Activated CD8-positive, alpha-beta T cell treated with anti-CD3 and anti-CD28 coated beads for 36 hours (primary cell): ENCODE results near the gene GPN2. TPM values are rescaled to one million over a fixed set of nuclear protein-coding genes. Genes with fewer than 3 reads are reported as not detected.

Source experiments
- ATAC-seq: fragments of 200-7000 bp; cut with Tn5 transposase; one replicate; pipeline ENCODE4 v1.10.0; 2021; ENCODE audit warnings: mild to moderate bottlenecking, moderate library complexity
- CTCF ChIA-PET: fragments of 350-600 bp; sonication (Branson Sonifier 250); formaldehyde crosslinking; loops from one replicate; lab custom pipeline; 2021; ENCODE audit warnings: antibody characterized with exemption; lab: Charles Lee
- POLR2A ChIA-PET: fragments of 350-600 bp; sonication (Branson Sonifier 250); formaldehyde crosslinking; loops from one replicate; lab custom pipeline; 2021; ENCODE audit warnings: antibody characterized with exemption; lab: Charles Lee
- DNase-seq: peaks from one replicate; pipeline ENCODE4 v3.0.0-alpha.2; 2020
- H3K27ac Mint-ChIP-seq: one replicate; pipeline ENCODE4 v1.8.0; 2021; ENCODE audit warnings: mild to moderate bottlenecking, mixed read lengths
- H3K27me3 Mint-ChIP-seq: one replicate; pipeline ENCODE4 v1.8.0; 2021; ENCODE audit warnings: mixed read lengths
- H3K36me3 Mint-ChIP-seq: one replicate; pipeline ENCODE4 v1.8.0; 2021; ENCODE audit warnings: low read depth, mixed read lengths
- H3K4me1 Mint-ChIP-seq: one replicate; pipeline ENCODE4 v1.8.0; 2021; ENCODE audit warnings: low read depth, mixed read lengths
- H3K4me3 Mint-ChIP-seq: one replicate; pipeline ENCODE4 v1.8.0; 2021; ENCODE audit warnings: mild to moderate bottlenecking, moderate library complexity, mixed read lengths
- H3K9me3 Mint-ChIP-seq: one replicate; pipeline ENCODE4 v1.8.0; 2021; ENCODE audit warnings: mixed read lengths
- CTCF ChIP-seq: fragments of 200-600 bp; IDR thresholded peaks from one replicate; pipeline ENCODE4 v1.8.0; 2022; ENCODE audit warnings: antibody characterized with exemption, mild to moderate bottlenecking
- intact Hi-C: fragments of 100-400 bp; cut with micrococcal nuclease; formaldehyde crosslinking; loops from one replicate; pipeline ENCODE4 v1.10.0; 2022
- total RNA-seq, 2 experiments: library from RNA; stranded (reverse); gene quantifications; one replicate each; pipeline ENCODE4 v1.2.3, GENCODE V29; 2021

Gene GPN2
- total RNA-seq, 2 experiments from 2014 or later: 45.9 to 47.9 TPM

- Mint-ChIP-seq H3K4me3 (no peak overlapping the region), H3K36me3 (peaks cover 24% of the 10 kb centered on the region), H3K4me1 (no peaks in the 10 kb centered on the region), H3K27ac (no peak overlapping the region), H3K9me3 (no peaks in the 10 kb centered on the region), H3K27me3 (no peaks in the 10 kb centered on the region)
- ChIA-PET POLR2A (interaction anchor here (0.7 to 2.9 kb wide), 5 partner anchors 8 to 34 kb away, joined by 3 to 17 read pairs (median 4); no protein-coding TSS in a partner anchor), CTCF (interaction anchor here (0.8 to 2.0 kb wide), 5 partner anchors 9 to 254 kb away, joined by 3 to 7 read pairs (median 6); no protein-coding TSS in a partner anchor)
- DNase-seq: no peak
- intact Hi-C loops: no loop called here
- no peak for TF ChIP-seq CTCF
- no peak for ATAC-seq
Measured at GRCh38 chr1:26856604-26857469, 33.2 kb downstream of the GPN2 start.

GRCh38 chr1:26856181-26856580 lies 33.9 kb downstream of the GPN2 start:
- no peak overlapping the region for H3K4me3 Mint-ChIP-seq
- H3K4me1 Mint-ChIP-seq: no peaks in the 10 kb centered on the region
- H3K36me3 Mint-ChIP-seq: peaks cover 27% of the 10 kb centered on the region
- POLR2A ChIA-PET: interaction anchor here (0.7 to 2.9 kb wide), 6 partner anchors 9 to 35 kb away, joined by 3 to 13 read pairs (median 4); no protein-coding TSS in a partner anchor
- H3K27me3 Mint-ChIP-seq: no peaks in the 10 kb centered on the region
- ATAC-seq (no peak), DNase-seq (no peak)
- intact Hi-C loops: no loop called here
- CTCF ChIA-PET: interaction anchor here (1.4 to 2.0 kb wide), 3 partner anchors 9 to 23 kb away, joined by 5 to 7 read pairs (median 6); no protein-coding TSS in a partner anchor
- TF ChIP-seq CTCF: no peak
- no peaks in the 10 kb centered on the region for H3K9me3 Mint-ChIP-seq
- no peak overlapping the region for H3K27ac Mint-ChIP-seq

- CTCF ChIA-PET: interaction anchor here (1.2 to 2.0 kb wide), 4 partner anchors 10 to 46 kb away, joined by 3 to 7 read pairs (median 6); no protein-coding TSS in a partner anchor
- no peak overlapping the region for H3K27ac Mint-ChIP-seq
- ATAC-seq (no peak), DNase-seq (no peak)
- intact Hi-C loops: no loop called here
- H3K27me3 Mint-ChIP-seq: no peaks in the 10 kb centered on the region
- H3K36me3 Mint-ChIP-seq: peaks cover 27% of the 10 kb centered on the region
- POLR2A ChIA-PET: interaction anchor here (0.7 to 2.9 kb wide), 4 partner anchors 9 to 26 kb away, joined by 3 to 13 read pairs (median 4); no protein-coding TSS in a partner anchor
- no peaks in the 10 kb centered on the region for H3K9me3 Mint-ChIP-seq
- TF ChIP-seq CTCF: no peak
- no peaks in the 10 kb centered on the region for H3K4me1 Mint-ChIP-seq
- no peak overlapping the region for H3K4me3 Mint-ChIP-seq
Measured at GRCh38 chr1:26855636-26856035, 34.4 kb downstream of the GPN2 start.

GRCh38 chr1:26854906-26855305 lies 35.2 kb downstream of the GPN2 start:
- TF ChIP-seq CTCF: no peak
- no peak overlapping the region for H3K4me3 Mint-ChIP-seq
- ChIA-PET CTCF (interaction anchor here (1.2 to 2.0 kb wide), 4 partner anchors 21 to 45 kb away, joined by 3 to 6 read pairs (median 4); no protein-coding TSS in a partner anchor), POLR2A (interaction anchor here (1.1 to 2.9 kb wide), 2 partner anchors 10 to 21 kb away, joined by 3 to 13 read pairs; no protein-coding TSS in a partner anchor)
- DNase-seq: no peak
- H3K27ac Mint-ChIP-seq: no peak overlapping the region
- H3K27me3 Mint-ChIP-seq: no peaks in the 10 kb centered on the region
- intact Hi-C loops: loop anchor here (5.0 kb wide), 1 partner anchor 32 kb away; no protein-coding TSS in a partner anchor
- ATAC-seq: no peak
- peaks cover 34% of the 10 kb centered on the region for H3K36me3 Mint-ChIP-seq
- H3K4me1 Mint-ChIP-seq: no peaks in the 10 kb centered on the region
- no peaks in the 10 kb centered on the region for H3K9me3 Mint-ChIP-seq
